OCI-LY1 (cell line): ENCODE results near the gene HBZ.

Experiments used
- EZH2 ChIP-seq: fragments of 200-600 bp; sonication (generic), shearing (Covaris generic); IDR thresholded peaks from 2 replicates; pipeline ENCODE4 v1.8.0; 2017; ENCODE audit warnings: borderline replicate concordance, mixed run types, mild to moderate bottlenecking, antibody characterized with exemption, low read length, moderate library complexity, mixed read lengths
- TF ChIP-seq, protein P1 (sequence below): fragments of 200-600 bp; sonication (generic), shearing (Covaris generic); IDR thresholded peaks from 2 replicates; pipeline ENCODE4 v1.5.1; 2017; ENCODE audit warnings: mild to moderate bottlenecking, antibody characterized with exemption, low read length, moderate library complexity, mixed read lengths

DNA sequence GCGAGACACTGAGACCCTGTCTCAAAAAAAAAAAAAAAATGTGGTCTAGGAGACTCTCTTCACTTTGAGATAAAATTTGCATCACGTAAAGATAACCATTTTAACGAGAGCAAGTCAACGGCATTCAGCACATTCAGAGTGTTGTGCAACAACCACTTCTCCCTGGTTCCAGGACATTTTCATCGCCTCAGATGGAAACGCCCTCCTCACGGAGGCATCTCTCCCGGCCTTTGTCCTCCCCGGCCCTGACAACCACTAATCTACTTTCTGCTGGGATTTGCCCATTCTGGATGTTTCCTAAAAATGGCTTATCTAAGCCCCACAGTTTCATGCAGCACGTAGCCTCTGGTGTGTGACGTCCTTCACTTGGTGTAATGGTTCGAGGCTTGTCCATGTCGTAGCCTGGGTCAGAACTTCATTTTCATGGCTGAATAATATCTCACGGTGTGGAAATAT is 7.6 kb upstream of the HBZ start:
- TF ChIP-seq, protein P1, sequence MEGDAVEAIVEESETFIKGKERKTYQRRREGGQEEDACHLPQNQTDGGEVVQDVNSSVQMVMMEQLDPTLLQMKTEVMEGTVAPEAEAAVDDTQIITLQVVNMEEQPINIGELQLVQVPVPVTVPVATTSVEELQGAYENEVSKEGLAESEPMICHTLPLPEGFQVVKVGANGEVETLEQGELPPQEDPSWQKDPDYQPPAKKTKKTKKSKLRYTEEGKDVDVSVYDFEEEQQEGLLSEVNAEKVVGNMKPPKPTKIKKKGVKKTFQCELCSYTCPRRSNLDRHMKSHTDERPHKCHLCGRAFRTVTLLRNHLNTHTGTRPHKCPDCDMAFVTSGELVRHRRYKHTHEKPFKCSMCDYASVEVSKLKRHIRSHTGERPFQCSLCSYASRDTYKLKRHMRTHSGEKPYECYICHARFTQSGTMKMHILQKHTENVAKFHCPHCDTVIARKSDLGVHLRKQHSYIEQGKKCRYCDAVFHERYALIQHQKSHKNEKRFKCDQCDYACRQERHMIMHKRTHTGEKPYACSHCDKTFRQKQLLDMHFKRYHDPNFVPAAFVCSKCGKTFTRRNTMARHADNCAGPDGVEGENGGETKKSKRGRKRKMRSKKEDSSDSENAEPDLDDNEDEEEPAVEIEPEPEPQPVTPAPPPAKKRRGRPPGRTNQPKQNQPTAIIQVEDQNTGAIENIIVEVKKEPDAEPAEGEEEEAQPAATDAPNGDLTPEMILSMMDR = no peak
- TF ChIP-seq EZH2 = no peak
